HEK293 (cell line): ENCODE data around the gene TCEAL5.
"Not testable (repeated sequence)": the region's sequence is repeated elsewhere in the genome, so short reads cannot be mapped to it uniquely, and the experiment has no call there.

Source experiments
- CTCF ChIA-PET: fragments of 350-600 bp; formaldehyde crosslinking; extraction: SDS; loops from one replicate; lab custom pipeline; 2021; ENCODE audit warnings: antibody characterized with exemption; lab: Yijun Ruan, JAX
- POLR2A ChIA-PET: fragments of 300-600 bp; formaldehyde crosslinking; extraction: SDS; loops from one replicate; lab custom pipeline; 2020; ENCODE audit warnings: antibody characterized with exemption, inconsistent platforms; lab: Yijun Ruan, JAX
- H3K27ac ChIP-seq: fragments of 200-500 bp; sonication (Bioruptor generic); 2 replicates; pipeline ENCODE4 v1.5.1; 2014; ENCODE audit warnings: low read depth, low read length, control low read depth, inconsistent platforms; ENCODE audit errors: extremely low read depth
- H3K36me3 ChIP-seq, 2 experiments: fragments of 200-500 bp in 1 of 2; sonication (Bioruptor generic) in 1 of 2; 1 replicate in 1 of 2; 2 replicates in 1 of 2; pipeline ENCODE4 v1.5.1; 2014 to 2017; ENCODE audit warnings: inconsistent platforms in 2 of 2, low read length in 2 of 2; ENCODE audit not compliant: control insufficient read depth in 2 of 2, insufficient read depth in 1 of 2
- H3K4me1 ChIP-seq: fragments of 200-500 bp; sonication (Bioruptor generic); 2 replicates; pipeline ENCODE4 v1.5.1; 2014; ENCODE audit warnings: mild to moderate bottlenecking, low read length, inconsistent platforms; ENCODE audit not compliant: control insufficient read depth, insufficient read depth
- H3K4me3 ChIP-seq: 2 replicates; pipeline ENCODE4 v1.5.1; 2011; ENCODE audit warnings: low read depth, mild to moderate bottlenecking, control low read depth, low read length, moderate library complexity
- H3K9me3 ChIP-seq: fragments of 200-500 bp; sonication (Bioruptor generic); 2 replicates; pipeline ENCODE4 v1.5.1; 2014; ENCODE audit warnings: low read depth, low read length, inconsistent platforms; ENCODE audit not compliant: control insufficient read depth, insufficient read depth
- GLIS2 ChIP-seq: fragments of 450-650 bp; formaldehyde crosslinking; IDR thresholded peaks from 2 replicates; pipeline ENCODE4 v1.5.1; 2016; ENCODE audit warnings: missing biosample characterization, missing genetic modification characterization
- HOXA7 ChIP-seq: sonication (generic); formaldehyde crosslinking; IDR thresholded peaks from 2 replicates; pipeline ENCODE4 v1.8.1; 2022; ENCODE audit warnings: missing genetic modification reagents, borderline replicate concordance
- MZF1 ChIP-seq: fragments of 450-650 bp; formaldehyde crosslinking; IDR thresholded peaks from 2 replicates; pipeline ENCODE4 v1.5.1; 2017; ENCODE audit warnings: missing biosample characterization, missing genetic modification characterization, borderline replicate concordance
- PRDM1 ChIP-seq: fragments of 450-650 bp; formaldehyde crosslinking; IDR thresholded peaks from 2 replicates; pipeline ENCODE4; 2016; ENCODE audit warnings: missing biosample characterization, missing genetic modification characterization
- SCRT1 ChIP-seq: fragments of 450-650 bp; formaldehyde crosslinking; IDR thresholded peaks from 2 replicates; pipeline ENCODE4 v1.5.1; 2016; ENCODE audit warnings: missing biosample characterization, missing genetic modification characterization, borderline replicate concordance
- SCRT2 ChIP-seq: fragments of 450-650 bp; formaldehyde crosslinking; IDR thresholded peaks from 2 replicates; pipeline ENCODE4 v1.5.1; 2016; ENCODE audit warnings: missing biosample characterization, missing genetic modification characterization
- ZFHX2 ChIP-seq: fragments of 450-650 bp; formaldehyde crosslinking; conservative IDR thresholded peaks from 2 replicates; pipeline ENCODE4 v1.5.1; 2016; ENCODE audit warnings: missing biosample characterization, missing genetic modification characterization
- ZNF138 ChIP-seq: fragments of 450-650 bp; formaldehyde crosslinking; IDR thresholded peaks from 2 replicates; pipeline ENCODE4 v1.5.1; 2016; ENCODE audit warnings: missing biosample characterization, missing genetic modification characterization, borderline replicate concordance
- ZNF16 ChIP-seq: fragments of 450-650 bp; formaldehyde crosslinking; IDR thresholded peaks from 2 replicates; pipeline ENCODE4 v1.5.1; 2016; ENCODE audit warnings: low read depth, missing biosample characterization, missing genetic modification characterization
- ZNF211 ChIP-seq: fragments of 450-650 bp; formaldehyde crosslinking; IDR thresholded peaks from 2 replicates; pipeline ENCODE4 v1.5.1; 2016; ENCODE audit warnings: low read depth, missing biosample characterization, missing genetic modification characterization
- ZNF23 ChIP-seq: fragments of 450-650 bp; formaldehyde crosslinking; IDR thresholded peaks from 2 replicates; pipeline ENCODE4 v1.5.1; 2016; ENCODE audit warnings: missing biosample characterization, missing genetic modification characterization, borderline replicate concordance
- ZNF24 ChIP-seq: fragments of 450-650 bp; formaldehyde crosslinking; IDR thresholded peaks from 2 replicates; pipeline ENCODE4 v1.5.1; 2016; ENCODE audit warnings: missing biosample characterization, missing genetic modification characterization
- ZNF248 ChIP-seq: fragments of 450-650 bp; formaldehyde crosslinking; IDR thresholded peaks from 2 replicates; pipeline ENCODE4 v1.5.1; 2017; ENCODE audit warnings: missing biosample characterization, missing genetic modification characterization
- ZNF335 ChIP-seq: fragments of 450-650 bp; formaldehyde crosslinking; conservative IDR thresholded peaks from 2 replicates; pipeline ENCODE4 v1.5.1; 2016; ENCODE audit warnings: missing biosample characterization, missing genetic modification characterization
- ZNF521 ChIP-seq: fragments of 450-650 bp; formaldehyde crosslinking; IDR thresholded peaks from 2 replicates; pipeline ENCODE4 v1.5.1; 2017; ENCODE audit warnings: missing biosample characterization, mild to moderate bottlenecking, missing genetic modification characterization
- ZNF776 ChIP-seq: fragments of 450-650 bp; formaldehyde crosslinking; IDR thresholded peaks from 2 replicates; pipeline ENCODE4 v1.5.0; 2017; ENCODE audit warnings: missing biosample characterization, missing genetic modification characterization, borderline replicate concordance
- ZSCAN30 ChIP-seq: fragments of 450-650 bp; IDR thresholded peaks from 2 replicates; pipeline ENCODE4 v1.5.1; 2018; ENCODE audit warnings: missing biosample characterization, mild to moderate bottlenecking, missing genetic modification characterization, moderate library complexity
- TF ChIP-seq, protein P1 (sequence below): fragments of 450-650 bp; formaldehyde crosslinking; IDR thresholded peaks from 2 replicates; pipeline ENCODE4 v1.5.1; 2016; ENCODE audit warnings: missing biosample characterization, missing genetic modification characterization

The TCEAL5 gene

DNA sequence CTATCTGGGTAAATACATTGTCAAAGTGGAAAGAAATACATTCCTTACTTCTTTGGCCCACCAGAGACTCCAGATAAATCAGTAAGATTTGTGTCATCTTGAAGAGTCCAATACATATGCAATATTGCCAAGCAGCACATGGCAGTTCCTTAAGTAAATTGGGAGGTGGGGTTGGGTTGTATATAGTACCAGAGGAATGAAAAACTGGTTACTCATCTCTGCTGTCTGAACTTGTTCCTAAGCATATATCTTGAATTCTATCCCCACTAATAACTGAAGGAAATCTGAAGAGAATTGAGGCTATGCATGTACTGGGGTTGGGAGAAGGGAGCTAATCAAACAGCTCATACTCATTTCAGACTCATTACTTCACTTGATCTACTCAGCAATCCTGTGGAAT, 36.4 kb downstream of the TCEAL5 start (continued):
- TF ChIP-seq ZNF776 (tag by site-specific recombination) (no peak), HOXA7 (CRISPR knock-in tag) (no peak), ZNF521 (tag by site-specific recombination) (no peak)

GRCh38 chrX:103236296-103236695, 40.3 kb downstream of the TCEAL5 start:
- POLR2A ChIA-PET, result no interaction called here
- Histone ChIP-seq H3K27ac (no peak overlapping the region), H3K36me3 (no peaks in the 10 kb centered on the region), H3K4me1 (no peaks in the 10 kb centered on the region), H3K4me3 (no peak overlapping the region), H3K9me3 (no peaks in the 10 kb centered on the region)
- TF ChIP-seq PRDM1 (no peak), ZNF335 (tag by site-specific recombination) (no peak), MZF1 (tag by site-specific recombination) (no peak), ZSCAN30 (tag by site-specific recombination) (no peak), ZNF138 (tag by site-specific recombination) (no peak)
- TF ChIP-seq, protein P1, sequence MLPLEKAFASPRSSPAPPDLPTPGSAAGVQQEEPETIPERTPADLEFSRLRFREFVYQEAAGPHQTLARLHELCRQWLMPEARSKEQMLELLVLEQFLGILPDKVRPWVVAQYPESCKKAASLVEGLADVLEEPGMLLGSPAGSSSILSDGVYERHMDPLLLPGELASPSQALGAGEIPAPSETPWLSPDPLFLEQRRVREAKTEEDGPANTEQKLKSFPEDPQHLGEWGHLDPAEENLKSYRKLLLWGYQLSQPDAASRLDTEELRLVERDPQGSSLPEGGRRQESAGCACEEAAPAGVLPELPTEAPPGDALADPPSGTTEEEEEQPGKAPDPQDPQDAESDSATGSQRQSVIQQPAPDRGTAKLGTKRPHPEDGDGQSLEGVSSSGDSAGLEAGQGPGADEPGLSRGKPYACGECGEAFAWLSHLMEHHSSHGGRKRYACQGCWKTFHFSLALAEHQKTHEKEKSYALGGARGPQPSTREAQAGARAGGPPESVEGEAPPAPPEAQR (tag by site-specific recombination), result no peak
- CTCF ChIA-PET, result interaction anchor here (0.7 to 1.1 kb wide), 3 partner anchors 23 to 48 kb away, joined by 3 read pairs; no protein-coding TSS in a partner anchor

GRCh38 chrX:103235608-103236007, 40.9 kb downstream of the TCEAL5 start:
- H3K9me3 ChIP-seq, H3K36me3 ChIP-seq, H3K4me3 ChIP-seq, H3K27ac ChIP-seq, H3K4me1 ChIP-seq, POLR2A ChIA-PET: not testable (repeated sequence)
- CTCF ChIA-PET, result interaction anchor here (0.7 to 1.0 kb wide), 2 partner anchors 24 kb away, joined by 3 read pairs; no protein-coding TSS in a partner anchor

DNA sequence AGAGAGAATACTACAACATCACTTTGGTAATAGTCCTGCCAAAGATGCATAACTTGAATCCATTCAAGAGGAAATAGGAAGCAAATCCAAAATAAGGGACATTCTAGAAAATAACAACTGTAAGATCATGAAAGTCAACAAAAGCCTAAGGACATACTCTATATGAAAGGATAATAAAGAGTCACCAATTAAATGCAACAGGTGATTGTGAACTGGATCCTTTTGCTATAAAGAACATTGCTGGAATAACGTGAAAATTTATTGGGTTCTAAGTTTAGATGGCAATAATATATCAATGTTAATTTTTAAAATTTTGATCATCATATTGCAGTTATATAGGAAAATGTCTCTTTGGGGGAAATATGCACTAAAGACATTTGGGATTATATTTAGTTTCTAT, 41.7 kb downstream of the TCEAL5 start:
- no peak overlapping the region for H3K4me3 ChIP-seq
- H3K4me1 ChIP-seq, result no peaks in the 10 kb centered on the region
- ChIA-PET CTCF (no interaction called here), POLR2A (no interaction called here)
- H3K27ac ChIP-seq, result no peak overlapping the region
- no peaks in the 10 kb centered on the region for H3K36me3 ChIP-seq
- peak; percentile 76 for TF ChIP-seq SCRT2
- TF ChIP-seq SCRT1, result peak; percentile 61; the same call in 1 of the 2 replicates
- TF ChIP-seq GLIS2, result no peak
- no peaks in the 10 kb centered on the region for H3K9me3 ChIP-seq

GRCh38 chrX:103233263-103233662, 43.3 kb downstream of the TCEAL5 start:
- no peaks in the 10 kb centered on the region for H3K9me3 ChIP-seq

More at GRCh38 chrX:103233263-103233662, 43.3 kb downstream of the TCEAL5 start:
- TF ChIP-seq ZFHX2 (no peak), ZNF248 (tag by site-specific recombination) (no peak), ZNF24 (tag by site-specific recombination) (no peak), ZNF23 (tag by site-specific recombination) (no peak), ZNF16 (tag by site-specific recombination) (no peak), ZNF211 (tag by site-specific recombination) (no peak)
- no peak overlapping the region for H3K27ac ChIP-seq
- no peaks in the 10 kb centered on the region for H3K36me3 ChIP-seq
- H3K4me1 ChIP-seq, result no peaks in the 10 kb centered on the region
- no peak overlapping the region for H3K4me3 ChIP-seq
- ChIA-PET CTCF (interaction anchor here (0.6 kb wide), 1 partner anchor 72 kb away, joined by 3 read pairs; no protein-coding TSS in a partner anchor), POLR2A (no interaction called here)
